NOMO-1 (cell line): ENCODE measurements around the gene KCNB1.

Experiments used
- DNase-seq, 2 experiments: peaks; one replicate each; lab custom pipeline; 2025; ENCODE audit not compliant: unreplicated experiment in 2 of 2; lab: John Stamatoyannopoulos, UW

KCNB1 gene

GRCh38 chr20:49361862-49362660 lies 120.4 kb downstream of the KCNB1 start:
- no peak for DNase-seq

GRCh38 chr20:49360242-49360968 lies 122.1 kb downstream of the KCNB1 start:
- no peak for DNase-seq

- DNase-seq: no peak
Observed at GRCh38 chr20:49356676-49357075, 125.8 kb downstream of the KCNB1 start.

GRCh38 chr20:49354673-49355072 lies 127.8 kb downstream of the KCNB1 start:
- no peak for DNase-seq

GRCh38 chr20:49353348-49353747 lies 129.1 kb downstream of the KCNB1 start:
- no peak for DNase-seq

- DNase-seq: no peak
Observed at GRCh38 chr20:49352751-49353150, 129.7 kb downstream of the KCNB1 start.

GRCh38 chr20:49351775-49352174 lies 130.7 kb downstream of the KCNB1 start:
- DNase-seq: no peak

- DNase-seq: no peak
Observed at GRCh38 chr20:49349694-49350252, 132.7 kb downstream of the KCNB1 start.

GRCh38 chr20:49349078-49349477 lies 133.4 kb downstream of the KCNB1 start:
- no peak for DNase-seq

GRCh38 chr20:49348563-49348962 lies 133.9 kb downstream of the KCNB1 start:
- no peak for DNase-seq

GRCh38 chr20:49347156-49347555 lies 135.3 kb downstream of the KCNB1 start:
- no peak for DNase-seq

- DNase-seq: no peak
Observed at GRCh38 chr20:49346682-49347081, 135.8 kb downstream of the KCNB1 start.

GRCh38 chr20:49345524-49345923 lies 136.9 kb downstream of the KCNB1 start:
- no peak for DNase-seq

- no peak for DNase-seq
Observed at GRCh38 chr20:49344975-49345374, 137.5 kb downstream of the KCNB1 start.

GRCh38 chr20:49344140-49344539 lies 138.3 kb downstream of the KCNB1 start:
- DNase-seq: no peak

GRCh38 chr20:49343246-49343645 lies 139.2 kb downstream of the KCNB1 start:
- DNase-seq: no peak

- no peak for DNase-seq
Observed at GRCh38 chr20:49340161-49340966, 142.1 kb downstream of the KCNB1 start.

- DNase-seq: no peak
Observed at GRCh38 chr20:49339123-49339522, 143.3 kb downstream of the KCNB1 start.

- DNase-seq: no peak
Observed at GRCh38 chr20:49338061-49338460, 144.4 kb downstream of the KCNB1 start.

- DNase-seq: no peak
Observed at GRCh38 chr20:49337357-49337756, 145.1 kb downstream of the KCNB1 start.

- DNase-seq: no peak
Observed at GRCh38 chr20:49336786-49337185, 145.7 kb downstream of the KCNB1 start.
